ENCODE measurements around the gene C9orf57.

- TF ChIP-seq CTCF (IDR thresholded peaks at IDR 0.05), result no peak
- TF ChIP-seq POLR2A (IDR thresholded peaks at IDR 0.05), result no peak
Observed at GRCh38 chr9:72012646-72013045, 47.8 kb downstream of the C9orf57 start.

Data from uterus (tissue), 2 donors.